K562 (cell line): Measurements from ENCODE around the gene RBX1. TPM values are rescaled to one million over a fixed set of nuclear protein-coding genes. Genes with fewer than 3 reads are reported as not detected.

Experiments
- ATAC-seq: fragments of 200-7000 bp; cut with Tn5 transposase; 3 replicates; pipeline ENCODE4 v1.9.1; 2020; ENCODE audit warnings: moderate library complexity
- BruUV-seq: library from RNA; stranded (reverse); fragments of 400-500 nt; replicated peaks from 2 replicates; lab custom pipeline; 2021; lab: Mats Ljungman, UMichigan
- CTCF ChIA-PET: fragments of 300-600 bp; formaldehyde crosslinking; extraction: SDS; loops from one replicate; lab custom pipeline; 2021; ENCODE audit warnings: low intra/inter-chr PET ratio; lab: Yijun Ruan, JAX
- POLR2A ChIA-PET: fragments of 300-600, 350-650 bp; sonication (Branson Sonifier 250); formaldehyde crosslinking; extraction: SDS; loops from one replicate; lab custom pipeline; 2021; ENCODE audit warnings: antibody characterized with exemption, inconsistent platforms; lab: Yijun Ruan, JAX
- DNase-seq, 4 experiments: peaks; one replicate each; pipeline versions ENCODE4 v3.0.0 to v3.0.0-alpha.2; 2011 to 2018; ENCODE audit warnings: low spot score in 3 of 4, mixed read lengths in 3 of 4; ENCODE audit errors: extremely low read depth in 1 of 4
- FAIRE-seq: peaks from 2 replicates; lab custom pipeline; 2011; peaks lifted over from hg19 to GRCh38; lab: Jason Lieb, UNC
- H2AFZ ChIP-seq: 2 replicates; pipeline ENCODE4 v1.6.0; 2011; ENCODE audit warnings: low read depth, low read length, control low read depth, inconsistent platforms
- H3K27ac ChIP-seq: fragments of 200-600 bp; 3 replicates; pipeline ENCODE4 v1.8.0; 2011; ENCODE audit warnings: low read depth, mild to moderate bottlenecking, control low read depth, inconsistent platforms, low read length, moderate library complexity, mixed read lengths; ENCODE audit errors: extremely low read depth
- H3K27me3 ChIP-seq, 2 experiments: fragments of 300-600 bp in 1 of 2; 2 replicates in 1 of 2; 3 replicates in 1 of 2; pipeline versions ENCODE4 v1.6.0 to v1.8.0; 2011; ENCODE audit warnings: inconsistent platforms in 2 of 2, low read length in 2 of 2, mild to moderate bottlenecking in 1 of 2, mixed read lengths in 1 of 2, moderate library complexity in 1 of 2; ENCODE audit not compliant: control insufficient read depth in 2 of 2, insufficient read depth in 2 of 2
- H3K36me3 ChIP-seq: fragments of 300-600 bp; 3 replicates; pipeline ENCODE4 v1.8.0; 2011; ENCODE audit warnings: mild to moderate bottlenecking, low read length, inconsistent platforms; ENCODE audit not compliant: control insufficient read depth, insufficient read depth
- H3K4me1 ChIP-seq, 2 experiments: fragments of 200-600 bp in 1 of 2; replicated peaks in 1 of 2; 2 replicates in 1 of 2; 3 replicates in 1 of 2; pipeline versions ENCODE4 v1.5.1 to v1.8.0; 2011; ENCODE audit warnings: inconsistent platforms in 2 of 2, low read length in 2 of 2, mild to moderate bottlenecking in 1 of 2, mixed read lengths in 1 of 2, moderate library complexity in 1 of 2; ENCODE audit not compliant: control insufficient read depth in 2 of 2, insufficient read depth in 2 of 2
- H3K4me2 ChIP-seq: 2 replicates; pipeline ENCODE4 v1.6.1; 2011; ENCODE audit warnings: low read length, control low read depth, inconsistent platforms, mixed read lengths; ENCODE audit not compliant: insufficient read depth
- H3K4me3 ChIP-seq: fragments of 200-600 bp; sonication (generic), shearing (Covaris generic); 2 replicates; pipeline ENCODE4 v1.5.1; 2016; ENCODE audit warnings: control low read depth, inconsistent platforms
- H3K79me2 ChIP-seq: fragments of 200-600 bp; 3 replicates; pipeline ENCODE4 v1.8.0; 2011; ENCODE audit warnings: low read length, inconsistent platforms; ENCODE audit not compliant: control insufficient read depth, insufficient read depth
- H3K9ac ChIP-seq, 2 experiments: 2 replicates each; pipeline versions ENCODE4 v1.6.0 to v1.6.1; 2011; ENCODE audit warnings: low read depth in 2 of 2, low read length in 2 of 2, control low read depth in 1 of 2, inconsistent platforms in 1 of 2, mild to moderate bottlenecking in 1 of 2, mixed read lengths in 1 of 2; ENCODE audit not compliant: insufficient read depth in 1 of 2
- H3K9me1 ChIP-seq: one replicate; pipeline ENCODE4 v1.6.0; 2011; ENCODE audit warnings: inconsistent platforms, mild to moderate bottlenecking, low read length, moderate library complexity; ENCODE audit not compliant: control insufficient read depth, insufficient read depth
- H3K9me3 ChIP-seq: replicated peaks from 2 replicates; pipeline ENCODE4 v1.5.1; 2011; ENCODE audit warnings: low read depth, low read length, inconsistent platforms; ENCODE audit not compliant: control insufficient read depth, insufficient read depth
- H4K20me1 ChIP-seq: replicated peaks from 2 replicates; pipeline ENCODE4 v1.6.1; 2011; ENCODE audit warnings: low read length, inconsistent platforms, mixed read lengths; ENCODE audit not compliant: control insufficient read depth, insufficient read depth
- EP400 ChIP-seq: fragments of 450-650 bp; IDR thresholded peaks from 2 replicates; pipeline ENCODE4 v1.6.1; 2017; ENCODE audit warnings: antibody characterized with exemption, mild to moderate bottlenecking, moderate library complexity
- ZBED1 ChIP-seq: IDR thresholded peaks from 2 replicates; pipeline ENCODE4 v1.6.1; 2014
- WGBS: fragments of 100-300 bp; shearing (Covaris generic); methylation state at CpG from one replicate; pipeline ENCODE4 v1.1.6; 2016; ENCODE audit warnings: low coverage, mixed read lengths; ENCODE audit not compliant: insufficient coverage; ENCODE audit errors: missing lambda C conversion rate; 5-methylcytosine and 5-hydroxymethylcytosine counted together
- in situ Hi-C: fragments of 300-500 bp; cut with MboI; formaldehyde crosslinking; loops from 4 replicates; pipeline ENCODE4 v1.15.0; 2018; ENCODE audit warnings: inconsistent platforms, mixed read lengths
- intact Hi-C: fragments of 100-400 bp; cut with micrococcal nuclease; formaldehyde crosslinking; loops from 2 replicates; pipeline ENCODE4 v1.14.2; 2022
- polyA plus RNA-seq, 8 experiments: library from polyadenylated mRNA; depleted of rRNA in 4 of 8; stranded (reverse) in 5 of 8; unstranded in 3 of 8; fragments of >200 nt; fragmentation: Nextera tagmentation in 2 of 8; fragmentation: Illumina TruSeq in 1 of 8; extraction: Ambion mirVana in 2 of 8; extraction: Trizol in 1 of 8; gene quantifications; 2 replicates each; pipeline versions ENCODE4 v1.2.1 to v1.2.3, GENCODE V29; 2011 to 2014; ENCODE audit warnings: inconsistent platforms in 1 of 8, missing spikeins in 1 of 8
- total RNA-seq, 7 experiments: library from RNA; depleted of rRNA in 6 of 7; stranded (reverse); fragments of >200 nt in 6 of 7; fragmentation: Illumina TruSeq in 2 of 7; extraction: Trizol in 2 of 7; gene quantifications; 2 replicates each; pipeline versions ENCODE4 v1.2.1 to v1.2.3, GENCODE V29; 2011 to 2021; ENCODE audit warnings: low replicate concordance in 1 of 7
- TF ChIP-seq, protein P1 (sequence below): sonication (generic); formaldehyde crosslinking; IDR thresholded peaks from 2 replicates; pipeline ENCODE4 v1.8.0; 2023; ENCODE audit warnings: mild to moderate bottlenecking, missing genetic modification reagents

The RBX1 gene
- total and polyA plus RNA-seq, 9 of the 15 experiments (the other 6 are each of a cell fraction or from before 2014, with no cell fraction given), result 44.0 to 259 (median 67.9) TPM

DNA sequence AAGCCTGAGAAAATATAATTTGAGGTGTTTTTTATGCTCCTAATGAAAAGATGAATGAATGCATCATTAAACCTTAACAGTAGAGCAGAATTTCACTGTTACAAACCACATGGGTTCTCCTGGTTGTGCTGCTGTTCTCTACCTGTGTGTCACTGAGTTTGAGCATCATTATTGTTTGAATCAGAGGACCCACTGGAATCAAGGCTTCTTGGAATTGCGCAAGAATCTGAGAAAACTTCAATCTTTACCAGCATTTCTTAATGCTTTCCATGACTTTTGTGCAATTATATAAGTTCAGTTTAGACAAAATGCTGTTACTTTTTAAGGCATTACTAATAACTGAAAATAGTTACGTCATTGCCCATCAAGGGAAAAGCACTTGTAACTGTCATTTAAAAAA, 18.8 kb upstream of the RBX1 start (continued):
- TF ChIP-seq, protein P1, sequence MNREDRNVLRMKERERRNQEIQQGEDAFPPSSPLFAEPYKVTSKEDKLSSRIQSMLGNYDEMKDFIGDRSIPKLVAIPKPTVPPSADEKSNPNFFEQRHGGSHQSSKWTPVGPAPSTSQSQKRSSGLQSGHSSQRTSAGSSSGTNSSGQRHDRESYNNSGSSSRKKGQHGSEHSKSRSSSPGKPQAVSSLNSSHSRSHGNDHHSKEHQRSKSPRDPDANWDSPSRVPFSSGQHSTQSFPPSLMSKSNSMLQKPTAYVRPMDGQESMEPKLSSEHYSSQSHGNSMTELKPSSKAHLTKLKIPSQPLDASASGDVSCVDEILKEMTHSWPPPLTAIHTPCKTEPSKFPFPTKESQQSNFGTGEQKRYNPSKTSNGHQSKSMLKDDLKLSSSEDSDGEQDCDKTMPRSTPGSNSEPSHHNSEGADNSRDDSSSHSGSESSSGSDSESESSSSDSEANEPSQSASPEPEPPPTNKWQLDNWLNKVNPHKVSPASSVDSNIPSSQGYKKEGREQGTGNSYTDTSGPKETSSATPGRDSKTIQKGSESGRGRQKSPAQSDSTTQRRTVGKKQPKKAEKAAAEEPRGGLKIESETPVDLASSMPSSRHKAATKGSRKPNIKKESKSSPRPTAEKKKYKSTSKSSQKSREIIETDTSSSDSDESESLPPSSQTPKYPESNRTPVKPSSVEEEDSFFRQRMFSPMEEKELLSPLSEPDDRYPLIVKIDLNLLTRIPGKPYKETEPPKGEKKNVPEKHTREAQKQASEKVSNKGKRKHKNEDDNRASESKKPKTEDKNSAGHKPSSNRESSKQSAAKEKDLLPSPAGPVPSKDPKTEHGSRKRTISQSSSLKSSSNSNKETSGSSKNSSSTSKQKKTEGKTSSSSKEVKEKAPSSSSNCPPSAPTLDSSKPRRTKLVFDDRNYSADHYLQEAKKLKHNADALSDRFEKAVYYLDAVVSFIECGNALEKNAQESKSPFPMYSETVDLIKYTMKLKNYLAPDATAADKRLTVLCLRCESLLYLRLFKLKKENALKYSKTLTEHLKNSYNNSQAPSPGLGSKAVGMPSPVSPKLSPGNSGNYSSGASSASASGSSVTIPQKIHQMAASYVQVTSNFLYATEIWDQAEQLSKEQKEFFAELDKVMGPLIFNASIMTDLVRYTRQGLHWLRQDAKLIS (CRISPR knock-in tag), result no peak

DNA sequence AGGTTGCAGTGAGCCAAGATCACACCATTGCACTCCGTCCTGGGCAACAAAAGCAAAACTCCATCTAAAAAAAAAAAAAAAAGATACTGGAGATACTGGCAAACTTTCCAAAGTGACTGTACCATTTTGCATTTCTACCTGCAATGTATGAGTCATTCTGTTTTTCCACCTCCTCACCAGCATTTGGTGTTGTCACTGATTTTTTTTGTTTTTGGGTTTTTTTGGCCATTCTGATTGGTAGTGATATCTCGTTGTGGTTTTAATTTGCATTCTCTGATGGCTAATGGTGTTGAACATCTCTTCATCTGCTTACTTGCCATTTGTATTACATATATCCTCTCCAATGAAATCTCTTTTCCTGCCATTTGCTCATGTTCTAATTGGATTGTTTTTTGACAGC, 12.0 kb upstream of the RBX1 start:
- ATAC-seq, result no peak
- CTCF ChIA-PET, result no interaction called here
- no peak for FAIRE-seq
- H3K27me3 ChIP-seq, result no peaks in the 10 kb centered on the region
- no peak overlapping the region for H3K27ac ChIP-seq
- H3K9ac ChIP-seq, result no peak overlapping the region
- WGBS, result 30% methylated on average over 1 of the region's 2 CpGs
- in situ Hi-C loops (no loop called here), intact Hi-C loops (no loop called here)
- H3K4me3 ChIP-seq, result no peak overlapping the region
- no peaks in the 10 kb centered on the region for H3K36me3 ChIP-seq
- H3K9me3 ChIP-seq, result no peaks in the 10 kb centered on the region
- POLR2A ChIA-PET, result no interaction called here
- BruUV-seq, result no TSS peak
- no peaks in the 10 kb centered on the region for H3K79me2 ChIP-seq
- H2AFZ ChIP-seq, result no peak overlapping the region
- H3K9me1 ChIP-seq, result no peaks in the 10 kb centered on the region
- no peak for DNase-seq
- H3K4me2 ChIP-seq, result no peak overlapping the region
- H4K20me1 ChIP-seq, result no peaks in the 10 kb centered on the region
- H3K4me1 ChIP-seq, result no peaks in the 10 kb centered on the region
- TF ChIP-seq EP400 (no peak), ZBED1 (no peak)
